LNCAP (cell line): Measurements from ENCODE around the gene CXCR6.

Experiments
- TF ChIP-seq, protein P1 (sequence below): fragments of 450-650 bp; IDR thresholded peaks from 2 replicates; pipeline ENCODE4 v1.5.1; 2017; ENCODE audit warnings: mild to moderate bottlenecking

Gene CXCR6

GRCh38 chr3:45950686-45951600, 7.7 kb downstream of the CXCR6 start:
- TF ChIP-seq, protein P1, sequence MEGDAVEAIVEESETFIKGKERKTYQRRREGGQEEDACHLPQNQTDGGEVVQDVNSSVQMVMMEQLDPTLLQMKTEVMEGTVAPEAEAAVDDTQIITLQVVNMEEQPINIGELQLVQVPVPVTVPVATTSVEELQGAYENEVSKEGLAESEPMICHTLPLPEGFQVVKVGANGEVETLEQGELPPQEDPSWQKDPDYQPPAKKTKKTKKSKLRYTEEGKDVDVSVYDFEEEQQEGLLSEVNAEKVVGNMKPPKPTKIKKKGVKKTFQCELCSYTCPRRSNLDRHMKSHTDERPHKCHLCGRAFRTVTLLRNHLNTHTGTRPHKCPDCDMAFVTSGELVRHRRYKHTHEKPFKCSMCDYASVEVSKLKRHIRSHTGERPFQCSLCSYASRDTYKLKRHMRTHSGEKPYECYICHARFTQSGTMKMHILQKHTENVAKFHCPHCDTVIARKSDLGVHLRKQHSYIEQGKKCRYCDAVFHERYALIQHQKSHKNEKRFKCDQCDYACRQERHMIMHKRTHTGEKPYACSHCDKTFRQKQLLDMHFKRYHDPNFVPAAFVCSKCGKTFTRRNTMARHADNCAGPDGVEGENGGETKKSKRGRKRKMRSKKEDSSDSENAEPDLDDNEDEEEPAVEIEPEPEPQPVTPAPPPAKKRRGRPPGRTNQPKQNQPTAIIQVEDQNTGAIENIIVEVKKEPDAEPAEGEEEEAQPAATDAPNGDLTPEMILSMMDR, result no peak

GRCh38 chr3:45951946-45952345, 8.7 kb downstream of the CXCR6 start:
- TF ChIP-seq, protein P1, result no peak

DNA sequence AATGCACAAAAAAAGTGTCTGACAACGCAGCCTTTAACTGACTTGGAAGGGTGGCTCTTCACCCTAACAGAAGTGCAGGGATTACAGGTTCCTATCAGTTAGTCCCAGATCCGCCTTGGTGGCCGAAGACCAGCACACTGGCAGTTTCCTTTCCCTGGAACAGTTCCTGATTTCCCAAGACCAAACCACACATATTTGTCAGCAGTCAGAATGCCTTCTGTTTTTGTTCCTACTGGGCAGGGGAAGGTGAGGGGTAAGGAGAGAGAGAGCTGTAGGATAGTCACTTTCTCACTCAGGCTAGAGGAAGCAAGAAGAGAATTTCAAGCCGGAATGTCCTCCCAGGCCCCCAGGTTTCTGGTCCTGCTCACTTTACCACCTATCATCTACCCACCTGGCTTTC, 9.2 kb downstream of the CXCR6 start:
- TF ChIP-seq, protein P1, result no peak

GRCh38 chr3:45953536-45953935, 10.3 kb downstream of the CXCR6 start:
- TF ChIP-seq, protein P1, result no peak

GRCh38 chr3:45954306-45954705, 11.0 kb downstream of the CXCR6 start:
- TF ChIP-seq, protein P1, result no peak

- TF ChIP-seq, protein P1, result no peak
Measured at GRCh38 chr3:45955017-45955647, 11.9 kb downstream of the CXCR6 start.

DNA sequence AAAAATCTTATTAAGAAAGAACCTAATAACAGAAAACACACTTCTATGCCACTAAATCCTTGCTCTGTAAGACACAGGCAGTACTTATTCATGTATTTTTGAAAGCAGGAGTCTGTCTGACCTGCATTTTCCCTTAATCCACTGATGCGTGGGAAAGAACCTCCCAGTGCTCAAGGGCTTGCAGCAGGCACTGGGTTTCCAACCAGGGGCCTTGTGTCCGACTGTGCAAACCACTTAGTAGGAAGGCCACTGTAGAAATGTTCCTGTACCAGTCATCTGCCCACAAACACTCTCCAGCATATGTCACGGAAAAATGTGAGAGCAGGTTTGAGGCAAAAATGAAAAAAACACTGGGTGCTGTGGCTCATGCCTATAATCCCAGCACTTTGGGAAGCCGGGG, 12.4 kb downstream of the CXCR6 start:
- TF ChIP-seq, protein P1, result no peak
